HCT116 (cell line): ENCODE data around the gene TLCD3B. TPM values are rescaled to one million over a fixed set of nuclear protein-coding genes. Genes with fewer than 3 reads are reported as not detected.

ENCODE experiments used
- ATAC-seq: fragments of 200-7000 bp; cut with Tn5 transposase; 2 replicates; pipeline ENCODE4 v1.9.1; 2020; ENCODE audit warnings: mild to moderate bottlenecking, moderate library complexity
- BruUV-seq: library from RNA; stranded (reverse); fragments of 400-500 nt; replicated peaks from 2 replicates; lab custom pipeline; 2021; lab: Mats Ljungman, UMichigan
- CTCF ChIA-PET: fragments of 300-600 bp; sonication (Branson Sonifier 250); formaldehyde crosslinking; loops from one replicate; lab custom pipeline; 2021; ENCODE audit warnings: antibody characterized with exemption; lab: Charles Lee
- POLR2A ChIA-PET: fragments of 300-600, 350-600 bp; sonication (Branson Sonifier 250); formaldehyde crosslinking; loops from one replicate; lab custom pipeline; 2021; ENCODE audit warnings: antibody characterized with exemption; lab: Charles Lee
- RAD21 ChIA-PET, 2 experiments: fragments of 300-600 bp; sonication (Branson Sonifier 250); formaldehyde crosslinking; loops; one replicate each; lab custom pipeline; 2023; ENCODE audit warnings: low total read pairs in 2 of 2; ENCODE audit not compliant: uncharacterized antibody in 2 of 2, unreplicated experiment in 2 of 2, low non-redundant PET in 1 of 2; lab: Charles Lee
- DNase-seq: peaks from one replicate; pipeline ENCODE4 v3.0.0-alpha.2; 2010; ENCODE audit warnings: low read depth, low spot score
- H2AFZ ChIP-seq: fragments of 200-600 bp; shearing (Covaris generic), sonication (generic); 2 replicates; pipeline ENCODE4 v1.6.1; 2017; ENCODE audit warnings: low read depth, mixed run types, mixed read lengths, antibody characterized with exemption, low read length; ENCODE audit not compliant: poor library complexity, severe bottlenecking
- H3K27ac ChIP-seq: 2 replicates; pipeline ENCODE4 v1.5.1; 2012; ENCODE audit warnings: low read depth, low read length
- H3K27me3 ChIP-seq: fragments of 200-600 bp; sonication (generic); 2 replicates; pipeline ENCODE4 v1.6.1; 2016; ENCODE audit warnings: mixed run types, low read length, mixed read lengths; ENCODE audit not compliant: insufficient read depth
- H3K36me3 ChIP-seq, 2 experiments: fragments of 200-500 bp in 1 of 2; fragments of 200-600 bp in 1 of 2; sonication (Bioruptor generic) in 1 of 2; sonication (generic) in 1 of 2; 2 replicates each; pipeline versions ENCODE4 v1.5.1 to v1.6.1; 2014 to 2016; ENCODE audit warnings: low read length in 2 of 2, inconsistent platforms in 1 of 2, mixed read lengths in 1 of 2, mixed run types in 1 of 2; ENCODE audit not compliant: insufficient read depth in 2 of 2, control insufficient read depth in 1 of 2
- H3K4me1 ChIP-seq, 2 experiments: fragments of 200-600 bp in 1 of 2; sonication (generic) in 1 of 2; 2 replicates each; pipeline versions ENCODE4 v1.5.1 to v1.6.1; 2012 to 2017; ENCODE audit warnings: low read length in 2 of 2, inconsistent platforms in 1 of 2, mild to moderate bottlenecking in 1 of 2, mixed read lengths in 1 of 2, mixed run types in 1 of 2, moderate library complexity in 1 of 2; ENCODE audit not compliant: insufficient read depth in 2 of 2, control insufficient read depth in 1 of 2
- H3K4me2 ChIP-seq: fragments of 200-600 bp; sonication (generic); 2 replicates; pipeline ENCODE4 v1.6.1; 2017; ENCODE audit warnings: mixed run types, low read length, mixed read lengths
- H3K4me3 ChIP-seq, 2 experiments: fragments of 200-600 bp in 1 of 2; sonication (generic) in 1 of 2; replicated peaks in 1 of 2; 2 replicates each; pipeline ENCODE4 v1.5.1; 2011 to 2016; ENCODE audit warnings: low read length in 2 of 2, control low read depth in 1 of 2, low read depth in 1 of 2, mild to moderate bottlenecking in 1 of 2, mixed read lengths in 1 of 2, mixed run types in 1 of 2
- H3K79me2 ChIP-seq: fragments of 200-600 bp; sonication (generic); 2 replicates; pipeline ENCODE4 v1.6.1; 2017; ENCODE audit warnings: mild to moderate bottlenecking, mixed run types, low read length, moderate library complexity, mixed read lengths; ENCODE audit not compliant: insufficient read depth
- H3K9ac ChIP-seq: fragments of 200-600 bp; sonication (generic); 2 replicates; pipeline ENCODE4 v1.6.1; 2016; ENCODE audit warnings: low read length, mixed read lengths
- H3K9me2 ChIP-seq: fragments of 200-600 bp; sonication (generic), shearing (Covaris generic); 2 replicates; pipeline ENCODE4 v1.6.1; 2017; ENCODE audit warnings: mixed run types, mild to moderate bottlenecking, moderate library complexity; ENCODE audit not compliant: insufficient read depth
- H3K9me3 ChIP-seq, 2 experiments: fragments of 200-500 bp in 1 of 2; fragments of 200-600 bp in 1 of 2; sonication (Bioruptor generic) in 1 of 2; sonication (generic) in 1 of 2; 2 replicates each; pipeline ENCODE4 v1.6.1; 2014 to 2017; ENCODE audit warnings: low read length in 2 of 2, mixed read lengths in 2 of 2, inconsistent platforms in 1 of 2, low read depth in 1 of 2, mild to moderate bottlenecking in 1 of 2, mixed run types in 1 of 2, moderate library complexity in 1 of 2; ENCODE audit not compliant: control insufficient read depth in 1 of 2, insufficient read depth in 1 of 2
- H4K20me1 ChIP-seq: fragments of 200-600 bp; sonication (generic), shearing (Covaris generic); 2 replicates; pipeline ENCODE4 v1.6.1; 2017; ENCODE audit warnings: mixed run types, mild to moderate bottlenecking, moderate library complexity; ENCODE audit not compliant: insufficient read depth
- CEBPB ChIP-seq: IDR thresholded peaks from 2 replicates; pipeline ENCODE4 v1.6.1; 2012; ENCODE audit warnings: low read depth
- EGR1 ChIP-seq: IDR thresholded peaks from 2 replicates; pipeline ENCODE4 v1.6.1; 2012; ENCODE audit warnings: low read depth
- ELF1 ChIP-seq: IDR thresholded peaks from 2 replicates; pipeline ENCODE4 v1.6.1; 2012; ENCODE audit warnings: low read depth, borderline replicate concordance
- EZH2 ChIP-seq: fragments of 200-600 bp; sonication (generic); IDR thresholded peaks from 2 replicates; pipeline ENCODE4 v1.6.1; 2017; ENCODE audit warnings: antibody characterized with exemption, mixed run types
- FOSL1 ChIP-seq: IDR thresholded peaks from 2 replicates; pipeline ENCODE4 v1.6.1; 2012; ENCODE audit warnings: low read depth
- JUND ChIP-seq: IDR thresholded peaks from 2 replicates; pipeline ENCODE4 v1.6.1; 2012
- RAD21 ChIP-seq: IDR thresholded peaks from 2 replicates; pipeline ENCODE4 v1.6.1; 2012; ENCODE audit warnings: low read depth, mild to moderate bottlenecking
- SIN3A ChIP-seq: IDR thresholded peaks from 2 replicates; pipeline ENCODE4 v1.6.1; 2012; ENCODE audit warnings: low read depth
- SP1 ChIP-seq: IDR thresholded peaks from 2 replicates; pipeline ENCODE4 v1.6.1; 2012; ENCODE audit warnings: low read depth
- SRF ChIP-seq: IDR thresholded peaks from 2 replicates; pipeline ENCODE4 v1.6.1; 2012; ENCODE audit warnings: low read depth
- TCF7L2 ChIP-seq: IDR thresholded peaks from 2 replicates; pipeline ENCODE4 v1.7.0; 2011; ENCODE audit warnings: borderline replicate concordance, inconsistent platforms; ENCODE audit not compliant: insufficient read depth, insufficient read length; ENCODE audit errors: extremely low read depth
- YY1 ChIP-seq: IDR thresholded peaks from 2 replicates; pipeline ENCODE4 v1.6.1; 2011; ENCODE audit warnings: low read length, low read depth, moderate library complexity, mild to moderate bottlenecking; ENCODE audit not compliant: insufficient replicate concordance; ENCODE audit errors: extremely low read depth
- ZFX ChIP-seq: fragments of 450-650 bp; IDR thresholded peaks from 2 replicates; pipeline ENCODE4 v1.6.1; 2017
- ZNF274 ChIP-seq: fragments of 200-500 bp; sonication (Bioruptor generic); IDR thresholded peaks from 2 replicates; pipeline ENCODE4 v1.6.1; 2014; ENCODE audit warnings: mild to moderate bottlenecking, low read depth, low read length, inconsistent platforms
- intact Hi-C: fragments of 100-400 bp; cut with micrococcal nuclease; formaldehyde crosslinking; loops from 2 replicates; pipeline ENCODE4 v1.10.0; 2022
- total RNA-seq: library from RNA; stranded (reverse); gene quantifications from one replicate; pipeline ENCODE4 v1.2.1, GENCODE V29; 2021; ENCODE audit not compliant: unreplicated experiment
- TF ChIP-seq, protein P1 (sequence below): IDR thresholded peaks from 2 replicates; pipeline ENCODE4 v1.6.1; 2012

TLCD3B gene
- total RNA-seq, 1 experiment from 2014 or later: 1.0 TPM

DNA sequence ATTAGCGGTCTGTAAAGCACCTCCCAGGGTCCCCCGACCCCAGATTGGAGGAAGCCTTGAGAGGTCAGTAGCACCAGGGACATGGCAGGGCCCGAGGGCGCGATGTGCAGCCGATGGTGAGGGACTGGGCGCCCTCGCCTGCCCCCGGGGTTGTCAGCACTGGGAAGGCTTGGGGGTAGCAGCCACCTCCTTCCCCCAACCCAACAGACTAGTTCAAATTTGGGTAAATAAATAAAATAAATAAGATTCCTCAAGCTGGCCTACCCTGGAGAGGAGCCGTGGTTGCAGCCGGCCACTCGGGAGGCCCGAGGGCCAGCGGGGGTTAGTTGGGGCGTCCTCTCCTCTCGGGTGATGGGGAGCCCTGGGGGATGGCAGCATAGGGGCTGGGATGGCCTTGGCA, 6.6 kb downstream of the TLCD3B start (continued):
- TF ChIP-seq TCF7L2: no peak
- TF ChIP-seq, protein P1, sequence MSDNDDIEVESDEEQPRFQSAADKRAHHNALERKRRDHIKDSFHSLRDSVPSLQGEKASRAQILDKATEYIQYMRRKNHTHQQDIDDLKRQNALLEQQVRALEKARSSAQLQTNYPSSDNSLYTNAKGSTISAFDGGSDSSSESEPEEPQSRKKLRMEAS: no peak
- no peak for TF ChIP-seq SIN3A

DNA sequence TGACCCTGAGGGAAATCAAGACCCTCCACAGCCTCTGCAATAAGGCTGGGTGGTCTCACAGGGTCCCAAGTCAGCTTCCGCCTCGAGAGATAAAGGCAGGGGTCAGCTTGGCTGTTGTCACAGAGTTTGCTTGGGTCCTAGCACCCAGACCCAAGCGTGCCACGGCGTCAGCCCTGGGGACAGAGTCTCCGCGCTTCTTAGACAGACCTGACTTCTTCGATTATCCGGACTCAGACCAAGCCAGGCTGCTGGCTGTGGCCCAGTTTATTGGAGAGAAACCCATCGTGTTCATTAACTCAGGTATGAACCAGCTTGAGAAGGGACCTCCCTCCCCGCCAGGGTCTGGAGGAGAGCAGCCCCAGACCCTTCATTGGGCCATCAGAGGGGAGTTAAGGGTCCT, 7.5 kb downstream of the TLCD3B start:
- ChIA-PET RAD21 (no interaction called here), POLR2A (no interaction called here), CTCF (no interaction called here)
- no peak overlapping the region for H3K4me2 ChIP-seq
- H3K27me3 ChIP-seq: no peaks in the 10 kb centered on the region
- H3K4me1 ChIP-seq: peaks cover 0 to 18% of the 10 kb centered on the region in 2 experiments; a peak in 3 of 4 replicates
- BruUV-seq: no TSS peak
- TF ChIP-seq SP1 (no peak), EGR1 (no peak), ZNF274 (no peak), RAD21 (no peak), JUND (no peak), SIN3A (no peak), CEBPB (no peak), SRF (no peak), FOSL1 (no peak), YY1 (no peak), ZFX (no peak), EZH2 (no peak), ELF1 (no peak)
- TF ChIP-seq, protein P1: no peak
- no peaks in the 10 kb centered on the region for H3K79me2 ChIP-seq
- no peaks in the 10 kb centered on the region for H3K9me3 ChIP-seq
- no peaks in the 10 kb centered on the region for H3K36me3 ChIP-seq
- H4K20me1 ChIP-seq: no peaks in the 10 kb centered on the region
- H2AFZ ChIP-seq: no peak overlapping the region
- no peak overlapping the region for H3K27ac ChIP-seq
- H3K9ac ChIP-seq: no peak overlapping the region
- ATAC-seq: no peak
- intact Hi-C loops: loop anchor here (10.0 kb wide), 1 partner anchor 909 kb away; no protein-coding TSS in a partner anchor
- no peak overlapping the region for H3K4me3 ChIP-seq
- no peaks in the 10 kb centered on the region for H3K9me2 ChIP-seq
- DNase-seq: no peak
